Epithelial cell of proximal tubule (primary cell): Measurements from ENCODE around the gene CD83. TPM values are rescaled to one million over a fixed set of nuclear protein-coding genes. Genes with fewer than 3 reads are reported as not detected.
"Not testable (repeated sequence)": the region's sequence is repeated elsewhere in the genome, so short reads cannot be mapped to it uniquely, and the experiment has no call there.

Source experiments
- DNase-seq: peaks from one replicate; pipeline ENCODE4 v3.0.0-alpha.2; 2011; ENCODE audit warnings: low read depth
- H3K4me3 ChIP-seq: 2 replicates; pipeline ENCODE4 v1.5.1; 2011; ENCODE audit warnings: low read depth, mild to moderate bottlenecking, low read length
- total RNA-seq: library from RNA; depleted of rRNA; stranded (reverse); fragments of >200 nt; gene quantifications from 2 replicates; pipeline ENCODE4 v1.2.3, GENCODE V29; 2015
- TF ChIP-seq, protein P1 (sequence below): conservative IDR thresholded peaks from 2 replicates; pipeline ENCODE4 v1.5.1; 2012; ENCODE audit warnings: low read depth, mild to moderate bottlenecking, low read length

CD83 gene
- total RNA-seq = 3.7 and 7.1 TPM in 2 replicates

DNA sequence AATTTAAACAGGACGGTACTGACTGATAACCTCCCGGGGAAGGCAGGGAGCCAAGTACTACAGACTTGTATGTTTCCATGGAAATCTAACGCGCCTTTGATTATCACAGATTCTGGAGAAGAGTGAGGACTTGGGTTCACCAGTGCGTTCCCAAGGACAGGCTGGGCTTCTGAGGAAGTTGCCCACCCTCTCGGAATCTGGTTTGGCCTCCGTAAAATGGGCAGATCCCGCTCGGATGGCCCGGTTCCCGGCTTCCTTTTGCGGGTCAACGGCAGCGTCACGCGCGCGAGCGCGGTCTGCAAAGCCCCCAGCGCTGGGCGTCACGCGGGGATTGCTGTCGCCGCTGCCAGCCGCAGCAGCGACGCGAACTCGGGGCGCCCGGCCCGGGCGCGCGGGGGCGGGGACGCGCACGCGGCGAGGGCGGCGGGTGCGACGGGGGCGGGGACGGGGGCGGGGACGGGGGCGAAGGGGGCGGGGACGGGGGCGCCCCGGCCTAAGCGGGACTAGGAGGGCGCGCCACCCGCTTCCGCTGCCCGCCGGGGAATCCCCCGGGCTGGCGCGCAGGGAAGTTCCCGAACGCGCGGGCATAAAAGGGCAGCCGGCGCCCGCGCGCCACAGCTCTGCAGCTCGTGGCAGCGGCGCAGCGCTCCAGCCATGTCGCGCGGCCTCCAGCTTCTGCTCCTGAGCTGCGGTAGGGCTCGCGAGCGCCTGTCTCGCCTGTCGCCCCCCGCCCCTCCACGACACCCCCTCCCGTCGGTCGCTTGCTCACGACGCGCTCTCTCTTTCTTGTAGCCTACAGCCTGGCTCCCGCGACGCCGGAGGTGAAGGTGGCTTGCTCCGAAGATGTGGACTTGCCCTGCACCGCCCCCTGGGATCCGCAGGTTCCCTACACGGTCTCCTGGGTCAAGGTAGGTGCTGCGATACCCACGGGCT is at the start of gene CD83:
Gene CD83, plus strand, starts transcription at position 615 of the 933 bp plus-strand sequence. Its CDS starts 40 bp downstream, at position 655.
- no peak for DNase-seq
- peak within 1 kb of the TSS; percentile 65 for H3K4me3 ChIP-seq
- TF ChIP-seq, protein P1, sequence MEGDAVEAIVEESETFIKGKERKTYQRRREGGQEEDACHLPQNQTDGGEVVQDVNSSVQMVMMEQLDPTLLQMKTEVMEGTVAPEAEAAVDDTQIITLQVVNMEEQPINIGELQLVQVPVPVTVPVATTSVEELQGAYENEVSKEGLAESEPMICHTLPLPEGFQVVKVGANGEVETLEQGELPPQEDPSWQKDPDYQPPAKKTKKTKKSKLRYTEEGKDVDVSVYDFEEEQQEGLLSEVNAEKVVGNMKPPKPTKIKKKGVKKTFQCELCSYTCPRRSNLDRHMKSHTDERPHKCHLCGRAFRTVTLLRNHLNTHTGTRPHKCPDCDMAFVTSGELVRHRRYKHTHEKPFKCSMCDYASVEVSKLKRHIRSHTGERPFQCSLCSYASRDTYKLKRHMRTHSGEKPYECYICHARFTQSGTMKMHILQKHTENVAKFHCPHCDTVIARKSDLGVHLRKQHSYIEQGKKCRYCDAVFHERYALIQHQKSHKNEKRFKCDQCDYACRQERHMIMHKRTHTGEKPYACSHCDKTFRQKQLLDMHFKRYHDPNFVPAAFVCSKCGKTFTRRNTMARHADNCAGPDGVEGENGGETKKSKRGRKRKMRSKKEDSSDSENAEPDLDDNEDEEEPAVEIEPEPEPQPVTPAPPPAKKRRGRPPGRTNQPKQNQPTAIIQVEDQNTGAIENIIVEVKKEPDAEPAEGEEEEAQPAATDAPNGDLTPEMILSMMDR = peak; percentile 22

- TF ChIP-seq, protein P1 = no peak
- no peak for DNase-seq
- H3K4me3 ChIP-seq = no peak overlapping the region
Measured at GRCh38 chr6:14068133-14068532, 49.4 kb upstream of the CD83 start.

- no peak for DNase-seq
- H3K4me3 ChIP-seq = no peak overlapping the region
- TF ChIP-seq, protein P1 = no peak
Measured at GRCh38 chr6:14068623-14069022, 48.9 kb upstream of the CD83 start.

- no peak for DNase-seq
- no peak overlapping the region for H3K4me3 ChIP-seq
- TF ChIP-seq, protein P1 = no peak
Measured at GRCh38 chr6:14070457-14070856, 47.1 kb upstream of the CD83 start.

DNA sequence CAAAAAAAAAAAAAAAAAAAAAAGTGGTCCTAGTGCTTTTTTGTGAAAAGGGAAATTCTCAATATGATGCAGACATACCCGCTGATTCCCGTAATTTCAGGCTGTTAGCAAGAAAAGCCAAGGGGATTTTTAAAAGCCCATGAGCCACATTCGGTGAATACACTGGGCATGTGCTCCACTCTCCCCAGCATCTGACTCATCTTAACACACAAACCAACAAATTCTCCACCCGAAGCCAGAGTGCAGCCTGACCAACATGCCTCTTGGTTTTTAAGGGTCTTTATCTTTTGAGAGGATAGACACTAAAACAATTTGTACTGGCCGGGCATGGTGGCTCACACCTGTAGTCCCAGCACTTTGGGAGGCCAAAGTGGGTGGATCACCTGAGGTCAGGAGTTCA is 45.5 kb upstream of the CD83 start:
- no peak for DNase-seq
- TF ChIP-seq, protein P1 = no peak
- H3K4me3 ChIP-seq = no peak overlapping the region

DNA sequence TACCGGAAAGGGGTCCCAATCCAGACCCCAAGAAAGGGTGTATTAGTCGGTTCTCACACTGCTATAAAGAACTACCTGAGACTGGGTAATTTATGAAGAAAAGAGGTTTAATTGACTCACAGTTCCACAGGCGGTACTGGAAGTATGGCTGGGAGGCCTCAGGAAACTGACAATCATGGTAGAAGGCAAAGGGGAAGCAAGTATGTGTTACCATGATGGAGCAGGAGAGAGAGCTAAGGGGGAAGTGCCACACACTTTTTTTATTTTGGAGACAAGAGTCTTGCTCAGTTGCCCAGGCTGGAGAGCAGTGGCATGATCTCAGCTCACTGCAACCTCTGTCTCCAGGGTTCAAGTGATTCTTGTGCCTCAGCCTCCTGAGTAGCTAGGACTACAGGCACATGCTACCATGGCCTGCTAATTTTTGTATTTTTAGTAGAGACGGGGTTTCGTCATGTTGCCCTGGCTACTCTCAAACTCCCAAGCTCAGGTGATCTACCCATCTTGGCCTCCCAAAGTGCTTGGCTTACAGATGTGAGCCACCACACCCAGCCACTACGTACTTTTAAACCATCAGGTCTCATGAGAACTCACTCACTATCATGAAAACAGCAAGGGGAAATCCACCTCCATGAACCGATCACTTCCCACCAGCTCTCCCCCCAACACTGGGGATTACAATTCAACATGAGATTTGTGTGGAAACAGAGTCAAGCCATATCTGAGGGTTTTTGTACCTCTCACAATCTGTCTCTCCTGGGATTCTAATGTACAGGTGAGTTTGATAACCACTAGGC is 43.8 kb upstream of the CD83 start:
- H3K4me3 ChIP-seq, DNase-seq: not testable (repeated sequence)

DNA sequence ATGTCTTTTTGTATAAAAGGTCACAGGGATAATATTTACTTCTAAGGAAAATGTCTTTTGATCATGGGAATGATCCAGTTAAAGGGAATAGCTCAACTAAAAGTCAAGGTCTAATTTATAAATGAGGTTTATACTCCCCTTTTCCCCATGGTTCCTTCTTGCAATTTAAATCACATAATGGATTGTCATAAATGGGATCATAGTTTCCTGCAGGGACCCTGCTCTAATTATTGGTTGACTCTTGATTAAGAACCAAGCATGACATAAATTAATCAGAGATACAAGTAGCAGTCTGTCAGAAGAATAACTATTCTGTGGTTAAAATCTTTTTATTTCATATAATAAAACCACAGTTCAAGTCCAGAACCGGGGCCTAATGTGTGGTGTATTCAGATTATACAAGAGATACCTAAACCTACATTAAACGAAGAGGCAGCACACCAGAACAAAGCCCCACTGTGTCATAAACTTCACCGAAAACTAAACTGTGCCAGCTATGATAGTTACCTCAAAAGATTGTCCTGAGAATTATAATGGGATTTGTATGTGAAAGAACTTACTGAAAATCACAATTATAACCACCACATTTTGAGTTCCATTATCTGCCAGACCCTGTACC is 43.0 kb upstream of the CD83 start:
- DNase-seq = no peak
- H3K4me3 ChIP-seq = peak overlapping the region; percentile 52
- TF ChIP-seq, protein P1 = no peak
